Smooth muscle cell (in vitro differentiated cells): ENCODE measurements around the gene ARFGAP2. TPM values are rescaled to one million over a fixed set of nuclear protein-coding genes. Genes with fewer than 3 reads are reported as not detected.

Experiments
- DNase-seq: peaks from one replicate; lab custom pipeline; 2025; ENCODE audit not compliant: unreplicated experiment; lab: John Stamatoyannopoulos, UW
- H2AFZ ChIP-seq: fragments of 200-600 bp; sonication (generic); 2 replicates; pipeline ENCODE4 v1.6.0; 2016; ENCODE audit warnings: antibody characterized with exemption, low read depth, mild to moderate bottlenecking
- H3F3A ChIP-seq: fragments of 200-600 bp; sonication (generic); 2 replicates; pipeline ENCODE4 v1.6.0; 2017; ENCODE audit warnings: antibody characterized with exemption, low read depth
- H3K27ac ChIP-seq: fragments of 200-600 bp; sonication (generic); 2 replicates; pipeline ENCODE4 v1.5.1; 2016; ENCODE audit warnings: low read depth, mild to moderate bottlenecking
- H3K27me3 ChIP-seq: fragments of 200-600 bp; sonication (generic); 2 replicates; pipeline ENCODE4 v1.6.1; 2016; ENCODE audit warnings: low read depth, mild to moderate bottlenecking
- H3K36me3 ChIP-seq: fragments of 200-600 bp; sonication (generic); 2 replicates; pipeline ENCODE4 v1.5.1; 2016; ENCODE audit warnings: low read depth
- H3K4me1 ChIP-seq: fragments of 200-600 bp; sonication (generic); 2 replicates; pipeline ENCODE4 v1.5.1; 2016; ENCODE audit warnings: low read depth
- H3K4me2 ChIP-seq: fragments of 200-600 bp; sonication (generic); 2 replicates; pipeline ENCODE4 v1.6.0; 2016; ENCODE audit warnings: mild to moderate bottlenecking
- H3K4me3 ChIP-seq: fragments of 200-600 bp; sonication (generic); 2 replicates; pipeline ENCODE4 v1.5.1; 2016; ENCODE audit warnings: mild to moderate bottlenecking
- H3K79me2 ChIP-seq: fragments of 200-600 bp; sonication (generic); 2 replicates; pipeline ENCODE4 v1.6.0; 2016; ENCODE audit warnings: low read depth, mild to moderate bottlenecking
- H3K9ac ChIP-seq: fragments of 200-600 bp; sonication (generic); 2 replicates; pipeline ENCODE4 v1.6.0; 2016; ENCODE audit warnings: low read depth
- H3K9me3 ChIP-seq: fragments of 200-600 bp; sonication (generic); replicated peaks from 2 replicates; pipeline ENCODE4 v1.5.1; 2016; ENCODE audit warnings: low read depth
- H4K20me1 ChIP-seq: fragments of 200-600 bp; sonication (generic); 2 replicates; pipeline ENCODE4 v1.6.0; 2016; ENCODE audit warnings: low read depth
- CTCF ChIP-seq: fragments of 200-600 bp; sonication (generic); IDR thresholded peaks from 2 replicates; pipeline ENCODE4 v1.5.1; 2017; ENCODE audit warnings: borderline replicate concordance, mild to moderate bottlenecking, antibody characterized with exemption; ENCODE audit not compliant: insufficient read depth, poor library complexity, severe bottlenecking
- WGBS: methylation state at CpG from one replicate; pipeline ENCODE4 v1.1.7; 2016; ENCODE audit warnings: low lambda C conversion rate; 5-methylcytosine and 5-hydroxymethylcytosine counted together
- polyA plus RNA-seq: library from polyadenylated mRNA; unstranded; fragments of >200 nt; fragmentation: Nextera tagmentation; extraction: Ambion mirVana; gene quantifications from 2 replicates; pipeline ENCODE4 v1.2.1, GENCODE V29; 2016
- total RNA-seq: library from RNA; depleted of rRNA; stranded (reverse); fragments of >200 nt; gene quantifications from 2 replicates; pipeline ENCODE4 v1.2.3, GENCODE V29; 2014

ARFGAP2 gene
- total and polyA plus RNA-seq, 2 experiments from 2014 or later, result 58.6 to 76.5 TPM

- Histone ChIP-seq H3K27ac (no peak overlapping the region), H3K4me1 (no peaks in the 10 kb centered on the region), H3K4me3 (no peak overlapping the region), H4K20me1 (peaks cover 12% of the 10 kb centered on the region), H3F3A (peaks cover 5% of the 10 kb centered on the region), H3K4me2 (no peak overlapping the region), H2AFZ (no peak overlapping the region), H3K9ac (no peak overlapping the region), H3K9me3 (no peaks in the 10 kb centered on the region), H3K27me3 (no peaks in the 10 kb centered on the region), H3K79me2 (no peaks in the 10 kb centered on the region), H3K36me3 (no peaks in the 10 kb centered on the region)
- DNase-seq, result no peak
- 90% methylated on average over 9 of the region's 9 CpGs for WGBS
- TF ChIP-seq CTCF, result no peak
These were observed 14.8 kb downstream of the ARFGAP2 start for GRCh38 chr11:47161890-47162289.

GRCh38 chr11:47161134-47161854 lies 15.4 kb downstream of the ARFGAP2 start:
- peak; percentile 19 for DNase-seq
- no peaks in the 10 kb centered on the region for H3K4me1 ChIP-seq
- H3K27ac ChIP-seq, result no peak overlapping the region
- H3K27me3 ChIP-seq, result no peaks in the 10 kb centered on the region
- H4K20me1 ChIP-seq, result peaks cover 12% of the 10 kb centered on the region
- 58% methylated on average over 14 of the region's 14 CpGs for WGBS
- no peak overlapping the region for H3K9ac ChIP-seq
- H3K4me3 ChIP-seq, result no peak overlapping the region
- no peak overlapping the region for H2AFZ ChIP-seq
- H3K4me2 ChIP-seq, result no peak overlapping the region
- no peaks in the 10 kb centered on the region for H3K36me3 ChIP-seq
- no peaks in the 10 kb centered on the region for H3K9me3 ChIP-seq
- no peaks in the 10 kb centered on the region for H3K79me2 ChIP-seq
- TF ChIP-seq CTCF, result peak; percentile 68
- H3F3A ChIP-seq, result peaks cover 5% of the 10 kb centered on the region

GRCh38 chr11:47160753-47161133 lies 15.9 kb downstream of the ARFGAP2 start:
- H3K9me3 ChIP-seq, result no peaks in the 10 kb centered on the region
- no peaks in the 10 kb centered on the region for H3K36me3 ChIP-seq
- no peak for DNase-seq
- H3K27ac ChIP-seq, result no peak overlapping the region
- H2AFZ ChIP-seq, result no peak overlapping the region
- H3K4me3 ChIP-seq, result no peak overlapping the region
- H4K20me1 ChIP-seq, result peaks cover 12% of the 10 kb centered on the region
- WGBS, result 94% methylated on average over 5 of the region's 5 CpGs
- no peaks in the 10 kb centered on the region for H3K27me3 ChIP-seq
- H3K4me2 ChIP-seq, result no peak overlapping the region
- H3K9ac ChIP-seq, result no peak overlapping the region
- H3F3A ChIP-seq, result peaks cover 5% of the 10 kb centered on the region
- no peak for TF ChIP-seq CTCF
- H3K4me1 ChIP-seq, result no peaks in the 10 kb centered on the region
- H3K79me2 ChIP-seq, result no peaks in the 10 kb centered on the region

- Histone ChIP-seq H3K27ac (no peak overlapping the region), H3K36me3 (no peaks in the 10 kb centered on the region)
- 92% methylated on average over 5 of the region's 5 CpGs for WGBS
These were observed 18.4 kb downstream of the ARFGAP2 start for GRCh38 chr11:47158242-47158641.

More at GRCh38 chr11:47158242-47158641, 18.4 kb downstream of the ARFGAP2 start:
- no peaks in the 10 kb centered on the region for H3K27me3 ChIP-seq
- no peaks in the 10 kb centered on the region for H3K9me3 ChIP-seq
- H3F3A ChIP-seq, result peaks cover 5% of the 10 kb centered on the region
- H3K9ac ChIP-seq, result no peak overlapping the region
- H2AFZ ChIP-seq, result no peak overlapping the region
- no peak for DNase-seq
- no peak overlapping the region for H3K4me3 ChIP-seq
- no peak overlapping the region for H3K4me2 ChIP-seq
- no peaks in the 10 kb centered on the region for H3K79me2 ChIP-seq
- H3K4me1 ChIP-seq, result no peaks in the 10 kb centered on the region
- peaks cover 19% of the 10 kb centered on the region for H4K20me1 ChIP-seq
- no peak for TF ChIP-seq CTCF
